Measurements from ENCODE around the gene SHC3. TPM values are rescaled to one million over a fixed set of nuclear protein-coding genes. Genes with fewer than 3 reads are reported as not detected.

The SHC3 gene
- total RNA-seq, 2 donors from 2014 or later: 6.4 to 12.2 TPM

DNA sequence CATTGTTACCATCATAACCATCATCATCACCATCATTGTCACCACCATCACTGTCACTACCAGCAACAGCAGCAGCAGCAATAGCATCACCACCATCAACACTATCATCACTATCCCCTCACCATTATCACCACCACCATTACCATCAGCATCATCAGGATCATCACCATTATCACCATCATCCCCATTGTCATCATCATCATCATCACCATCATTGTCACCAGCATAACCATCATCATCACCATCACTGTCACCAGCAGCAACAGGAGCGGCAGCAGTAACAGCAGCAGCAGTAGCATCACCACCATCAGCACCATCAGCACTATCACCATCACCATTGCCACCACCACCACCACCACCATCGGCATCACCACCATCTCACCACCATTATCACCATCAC, 139.0 kb downstream of the SHC3 start:
- no peak for DNase-seq (ENCODE audit: low spot score)
- intact Hi-C loops (cut with DNase I): no loop called here

DNA sequence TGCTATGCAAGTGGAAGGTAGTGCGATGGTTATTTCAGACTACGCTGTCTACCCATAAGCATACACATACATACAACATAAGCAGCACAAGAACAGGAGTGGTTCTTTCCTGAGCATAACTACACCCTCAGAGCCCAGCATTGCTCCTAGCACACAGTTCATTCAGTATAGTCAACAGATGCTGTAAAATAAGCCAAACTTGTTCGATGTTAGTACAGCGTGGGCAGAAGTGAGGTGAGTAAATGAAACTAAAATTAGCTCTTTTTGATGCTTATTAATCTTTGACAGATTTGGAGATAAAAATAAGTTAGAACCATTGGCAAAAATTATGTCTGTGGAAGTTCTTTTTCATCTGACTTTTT, 139.5 kb downstream of the SHC3 start:
- intact Hi-C loops (cut with DNase I): no loop called here
- DNase-seq (ENCODE audit: low spot score): no peak

DNA sequence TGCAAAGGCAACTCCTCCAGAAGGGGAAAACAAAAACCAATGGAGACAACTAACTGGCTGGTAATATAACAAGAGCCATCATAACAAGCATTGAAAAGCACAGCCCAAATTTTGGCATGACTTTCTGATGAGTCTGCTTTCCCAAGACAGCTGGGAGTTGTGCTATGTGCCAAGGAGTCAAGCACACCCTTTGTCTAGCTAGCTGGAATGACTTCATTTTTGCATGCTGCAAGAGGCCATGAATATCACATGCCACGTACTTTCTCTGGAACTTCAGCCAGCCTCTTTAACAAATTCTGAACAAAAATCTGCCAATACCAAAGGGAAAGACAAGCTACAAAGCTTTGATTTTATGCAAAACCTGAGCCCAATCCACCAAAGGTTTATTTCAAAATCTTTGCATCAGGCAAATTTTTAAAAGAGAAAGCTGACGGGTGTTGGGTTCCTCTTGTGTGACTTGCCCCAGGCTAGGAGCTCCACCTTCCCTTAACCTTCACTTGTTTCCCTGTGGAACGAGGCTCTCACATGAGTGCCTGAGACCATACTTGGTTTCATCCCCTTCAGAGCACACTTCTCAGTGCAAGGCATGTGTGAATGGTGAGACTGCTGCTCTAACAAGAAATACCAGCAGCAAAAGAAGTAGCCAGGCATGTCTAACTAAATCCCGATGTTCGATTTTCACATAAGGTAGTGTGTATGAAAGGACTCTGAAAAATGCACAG, 140.1 kb downstream of the SHC3 start:
- intact Hi-C loops (cut with DNase I): no loop called here
- no peak for DNase-seq (ENCODE audit: low spot score)

DNA sequence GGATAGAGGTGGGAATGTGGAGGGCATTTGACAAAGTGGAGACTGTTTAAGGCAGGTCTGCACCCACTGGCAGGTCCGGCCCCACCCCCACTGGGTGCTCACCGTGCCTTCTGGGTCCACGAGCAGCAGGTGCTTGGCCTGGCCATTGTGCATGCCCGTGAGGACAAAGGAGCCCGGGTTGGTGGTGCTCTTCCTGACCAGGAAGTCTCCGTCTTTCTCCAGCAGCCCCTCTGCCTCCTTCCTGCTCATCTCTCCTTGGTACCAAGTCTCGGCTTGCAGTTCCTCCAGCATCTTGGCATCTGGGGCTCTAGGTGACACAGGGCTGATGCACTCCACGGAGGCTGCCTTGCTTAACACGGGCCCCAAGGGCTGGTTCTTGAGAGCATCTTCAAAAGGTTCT, 140.7 kb downstream of the SHC3 start:
- DNase-seq (ENCODE audit: low spot score): no peak
- intact Hi-C loops (cut with DNase I): no loop called here

DNA sequence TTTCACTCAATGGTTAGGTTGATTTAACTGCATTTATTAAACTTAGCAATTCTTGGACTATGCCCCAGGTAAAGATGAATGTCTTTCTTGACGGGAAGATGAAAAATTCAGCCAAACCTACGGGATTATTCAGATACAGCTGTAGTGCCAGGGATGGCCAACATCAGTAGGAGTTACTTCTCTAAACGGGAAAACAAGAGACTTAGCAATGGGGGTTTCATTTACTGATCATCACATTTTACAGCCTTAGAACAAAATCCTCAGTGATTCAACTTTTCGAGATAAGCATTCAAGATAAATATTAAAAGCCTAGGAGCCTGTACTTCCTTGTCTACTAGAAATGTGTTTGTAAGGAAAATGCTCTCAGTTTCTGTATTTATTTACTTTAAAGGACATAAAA, 141.3 kb downstream of the SHC3 start:
- no peak for DNase-seq (ENCODE audit: low spot score)
- intact Hi-C loops (cut with DNase I): no loop called here

DNA sequence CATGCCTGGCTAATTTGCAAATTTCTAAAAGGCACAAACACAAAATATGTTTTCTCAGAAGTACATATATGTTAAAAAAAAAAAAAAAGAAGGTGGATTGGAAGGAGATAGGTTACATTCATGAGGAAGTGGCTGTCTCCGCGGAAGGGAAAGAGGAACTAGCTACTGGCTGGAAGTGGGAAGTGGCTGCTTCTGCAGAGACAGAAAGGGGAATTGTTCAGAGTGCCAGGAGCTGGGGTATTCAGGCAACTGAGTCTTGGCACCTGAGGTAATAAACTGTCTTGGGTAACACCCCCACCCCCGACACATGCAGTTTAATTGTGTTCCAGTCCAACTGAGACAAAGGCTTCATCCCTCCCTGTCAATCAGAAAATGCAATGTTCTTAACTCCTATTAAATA, 141.7 kb downstream of the SHC3 start:
- no peak for DNase-seq (ENCODE audit: low spot score)
- intact Hi-C loops (cut with DNase I): no loop called here

DNA sequence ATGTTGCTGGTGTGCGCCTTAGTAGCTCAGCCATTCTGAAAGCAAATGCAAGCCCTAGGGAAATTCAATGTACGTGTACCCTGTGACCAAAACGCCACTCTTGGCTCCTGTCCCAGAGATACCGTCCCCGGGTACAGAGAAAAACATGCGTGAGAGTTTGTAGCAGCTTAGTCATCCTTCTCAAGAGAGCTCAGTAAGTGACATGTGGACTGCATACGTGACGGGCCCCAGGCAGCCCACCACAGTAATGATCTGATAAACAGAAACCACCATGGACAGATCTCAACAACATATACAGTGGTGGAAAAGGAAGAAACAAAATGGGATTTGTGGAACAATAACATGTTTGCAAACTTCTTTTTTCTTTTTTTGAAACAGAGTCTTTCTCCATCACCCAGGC, 142.2 kb downstream of the SHC3 start:
- DNase-seq (ENCODE audit: low spot score): no peak
- intact Hi-C loops (cut with DNase I): no loop called here

DNA sequence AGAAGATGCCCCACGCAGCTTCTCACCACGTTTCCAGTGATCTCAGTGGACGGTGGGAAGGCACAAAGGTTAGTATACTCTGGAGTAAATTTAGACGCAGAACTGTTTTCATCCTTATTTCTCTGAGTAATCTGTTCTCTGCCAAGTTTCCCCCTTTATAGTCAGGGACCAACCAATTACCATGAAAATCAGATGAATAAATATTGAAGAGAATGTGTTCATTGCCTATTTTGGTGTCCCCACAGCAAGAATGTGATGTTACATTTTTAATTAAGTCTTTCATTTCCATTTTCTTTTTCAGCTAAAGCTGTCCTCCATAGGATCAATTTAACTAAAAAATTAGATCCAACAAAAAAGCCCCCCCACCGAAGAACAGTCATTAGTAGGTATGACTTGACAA, 146.0 kb downstream of the SHC3 start:
- intact Hi-C loops (cut with DNase I): no loop called here
- no peak for DNase-seq (ENCODE audit: low spot score)

DNA sequence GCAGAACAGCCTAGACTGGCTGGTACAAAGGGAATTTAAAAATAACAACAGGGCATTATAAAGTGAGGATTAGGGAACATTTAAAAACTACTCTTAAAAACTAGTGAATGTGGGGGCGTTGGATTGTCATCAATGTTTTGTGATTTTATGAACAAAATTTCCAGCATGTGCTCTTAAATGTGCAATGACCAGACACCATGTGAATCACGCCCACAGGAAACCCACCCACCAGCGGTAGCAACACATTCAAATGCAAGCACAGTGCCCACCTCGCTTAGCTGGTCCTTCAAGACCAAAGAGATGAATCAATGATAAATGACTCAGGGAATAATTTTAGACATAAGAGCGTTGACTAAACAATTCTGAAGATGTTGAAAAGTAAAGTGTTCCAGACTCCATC, 146.4 kb downstream of the SHC3 start:
- no peak for DNase-seq (ENCODE audit: low spot score)
- intact Hi-C loops (cut with DNase I): no loop called here

DNA sequence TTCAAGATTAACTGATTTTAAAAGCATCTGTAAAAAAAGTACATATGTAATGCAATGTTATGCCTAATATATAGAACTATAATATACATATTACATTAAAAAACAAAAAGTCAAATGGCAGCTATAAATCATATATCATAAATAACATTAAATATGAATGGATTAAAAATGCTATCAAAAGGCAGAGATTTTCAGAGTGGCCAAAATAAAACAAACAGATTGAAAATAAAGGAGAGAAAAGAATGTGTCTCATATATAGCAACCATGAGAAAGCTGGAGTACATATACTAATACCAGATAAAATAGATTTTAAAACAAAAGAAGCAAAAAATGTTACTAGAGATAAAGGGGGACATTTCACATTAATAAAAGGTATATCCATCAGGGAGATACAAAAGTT, 148.8 kb downstream of the SHC3 start:
- no peak for DNase-seq (ENCODE audit: low spot score)
- intact Hi-C loops (cut with DNase I): loop anchor here in 1 of 2 donors (10.0 kb wide), 1 partner anchor 145 kb away; the partner anchor contains the start of gene SHC3

DNA sequence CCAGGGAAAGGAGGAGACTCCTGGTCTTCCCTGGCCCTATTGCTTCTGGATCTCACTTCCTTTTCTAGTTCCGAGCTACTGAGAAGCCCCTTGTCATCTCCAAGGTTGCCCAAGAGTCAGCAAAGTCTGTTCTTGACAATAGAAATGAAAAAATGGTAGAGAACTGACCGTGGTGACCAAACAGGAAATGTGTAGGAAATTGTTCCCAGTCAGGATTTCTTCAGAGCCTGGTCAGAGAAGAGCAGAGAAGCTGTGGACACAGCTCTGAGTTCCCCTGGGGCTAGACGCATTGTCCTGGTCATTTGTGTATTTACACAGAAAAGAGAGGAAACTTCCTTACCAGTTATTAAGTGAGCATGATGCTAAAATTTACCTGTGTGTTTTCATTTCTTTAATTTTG, 151.7 kb downstream of the SHC3 start:
- intact Hi-C loops (cut with DNase I): loop anchor here in 1 of 2 donors (10.0 kb wide), 1 partner anchor 148 kb away; the partner anchor contains the start of gene SHC3
- DNase-seq (ENCODE audit: low spot score): no peak

DNA sequence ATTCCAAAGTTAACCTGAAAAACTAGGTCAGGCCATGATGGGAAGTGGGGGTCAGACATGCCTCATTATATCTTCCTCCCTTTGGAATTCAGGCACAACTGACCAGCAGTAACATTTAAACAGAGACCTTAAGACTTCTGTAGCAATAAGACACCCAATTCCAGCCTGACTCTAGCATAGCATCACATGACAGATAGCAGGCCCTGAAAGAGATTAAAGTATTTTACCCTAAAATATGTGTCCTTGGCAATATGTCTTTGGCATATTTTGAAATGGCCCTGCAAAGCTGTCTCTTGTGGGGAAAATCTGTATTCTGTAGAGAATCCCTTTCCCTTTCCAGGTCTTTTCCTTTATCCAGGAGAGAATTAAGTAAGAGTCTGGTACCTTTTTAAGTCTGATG, 153.1 kb downstream of the SHC3 start:
- intact Hi-C loops (cut with DNase I): loop anchor here in 1 of 2 donors (10.0 kb wide), 1 partner anchor 149 kb away; the partner anchor contains the start of gene SHC3
- no peak for DNase-seq (ENCODE audit: low spot score)

DNA sequence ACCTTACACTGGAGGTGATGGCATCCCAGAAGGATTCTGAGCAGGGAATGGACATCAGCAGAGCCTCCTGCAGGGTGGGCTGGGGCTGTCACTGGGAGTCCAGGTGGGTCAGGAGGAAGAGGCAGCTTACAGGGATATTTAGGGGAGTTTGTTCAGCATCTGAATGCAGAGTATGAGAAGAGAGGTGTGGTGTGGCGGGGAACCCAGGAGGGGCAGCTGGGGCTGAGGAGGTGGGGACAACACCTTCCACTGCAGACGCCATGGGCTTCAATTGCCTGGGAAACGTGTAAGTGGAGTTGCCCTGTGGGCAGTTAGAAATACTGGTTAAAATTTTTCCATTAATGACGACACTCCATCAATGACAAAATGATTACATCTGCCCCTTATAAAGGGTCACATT, 153.9 kb downstream of the SHC3 start:
- DNase-seq (ENCODE audit: low spot score): no peak
- intact Hi-C loops (cut with DNase I): loop anchor here in 1 of 2 donors (10.0 kb wide), 1 partner anchor 150 kb away; the partner anchor contains the start of gene SHC3

DNA sequence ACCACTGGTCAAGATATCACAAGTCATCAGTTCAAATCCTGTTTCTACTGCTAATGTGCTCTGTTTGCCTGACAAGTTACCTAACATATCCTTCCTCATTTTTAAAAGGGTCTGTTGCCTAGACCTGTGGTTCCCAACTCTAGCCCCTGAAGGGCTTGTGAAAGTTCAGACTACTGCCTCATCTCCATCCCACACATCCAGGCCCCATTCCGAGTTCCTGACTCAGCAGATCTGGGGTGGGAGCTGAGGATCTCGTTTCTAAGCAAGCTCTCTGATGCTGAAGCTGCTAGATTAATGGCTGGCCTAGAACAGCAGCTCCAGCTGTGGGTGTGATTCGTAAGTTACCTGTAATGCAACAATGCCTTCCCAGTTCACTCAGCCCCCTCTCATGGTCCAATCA, 154.9 kb downstream of the SHC3 start:
- intact Hi-C loops (cut with DNase I): loop anchor here in 1 of 2 donors (10.0 kb wide), 1 partner anchor 151 kb away; the partner anchor contains the start of gene SHC3
- DNase-seq (ENCODE audit: low spot score): no peak

DNA sequence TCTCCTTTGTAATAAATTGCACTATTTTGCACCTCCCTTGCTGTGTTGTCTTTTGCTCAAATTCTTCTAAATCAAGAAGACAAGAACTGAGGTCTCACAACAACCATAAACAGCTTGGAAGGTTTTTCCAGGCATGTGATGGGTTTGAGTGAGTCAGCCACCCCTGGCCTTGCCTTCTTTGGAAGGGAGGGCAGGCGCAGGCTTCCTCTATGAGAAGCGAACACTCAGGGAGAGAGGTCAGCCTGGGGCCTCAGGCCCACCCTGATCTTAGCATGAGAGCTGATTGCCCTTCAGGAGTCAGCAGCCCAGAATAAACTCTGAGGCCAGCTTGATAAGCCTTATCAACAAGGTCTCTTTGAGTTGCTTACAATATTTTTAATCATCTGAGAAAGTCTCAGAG, 155.7 kb downstream of the SHC3 start:
- DNase-seq (ENCODE audit: low spot score): no peak
- intact Hi-C loops (cut with DNase I): loop anchor here in 1 of 2 donors (10.0 kb wide), 1 partner anchor 152 kb away; the partner anchor contains the start of gene SHC3

DNA sequence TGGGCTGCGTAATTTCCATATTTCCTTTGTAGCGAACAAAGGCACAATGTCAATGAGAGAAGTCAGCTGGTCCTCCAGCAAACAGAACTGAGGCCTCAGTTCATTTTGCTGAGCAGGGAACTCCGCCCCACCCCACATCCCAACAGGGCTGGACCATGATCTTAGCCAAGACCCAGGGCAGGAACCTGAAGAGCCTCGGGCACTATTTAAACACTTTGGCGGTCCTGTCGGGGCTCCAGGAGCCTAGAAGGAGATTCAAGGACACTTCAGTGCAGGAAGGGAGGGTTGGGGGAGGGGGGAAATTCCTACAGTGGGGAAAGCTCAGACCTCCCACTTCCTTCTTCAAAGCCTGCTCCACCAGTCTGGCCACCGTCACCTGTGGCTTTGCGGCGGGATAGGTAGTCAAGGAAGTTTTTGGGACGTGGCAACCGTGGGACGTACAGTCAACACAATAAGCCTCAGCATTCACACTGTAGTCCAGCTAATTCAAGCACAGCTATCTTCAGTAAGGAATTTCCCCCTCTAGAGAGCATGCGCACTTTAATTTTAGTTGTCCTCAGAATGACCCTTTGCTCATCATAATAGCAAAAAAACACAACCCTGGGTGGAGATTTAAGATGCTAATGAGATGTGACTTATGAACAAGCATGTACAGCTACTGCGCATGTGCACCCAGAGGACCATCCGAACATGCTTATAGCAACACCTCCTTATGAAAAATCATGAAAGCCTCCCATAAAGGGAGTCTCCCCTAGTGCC, 156.4 kb downstream of the SHC3 start:
- intact Hi-C loops (cut with DNase I): loop anchor here in 1 of 2 donors (10.0 kb wide), 1 partner anchor 153 kb away; the partner anchor contains the start of gene SHC3
- no peak for DNase-seq (ENCODE audit: low spot score)

DNA sequence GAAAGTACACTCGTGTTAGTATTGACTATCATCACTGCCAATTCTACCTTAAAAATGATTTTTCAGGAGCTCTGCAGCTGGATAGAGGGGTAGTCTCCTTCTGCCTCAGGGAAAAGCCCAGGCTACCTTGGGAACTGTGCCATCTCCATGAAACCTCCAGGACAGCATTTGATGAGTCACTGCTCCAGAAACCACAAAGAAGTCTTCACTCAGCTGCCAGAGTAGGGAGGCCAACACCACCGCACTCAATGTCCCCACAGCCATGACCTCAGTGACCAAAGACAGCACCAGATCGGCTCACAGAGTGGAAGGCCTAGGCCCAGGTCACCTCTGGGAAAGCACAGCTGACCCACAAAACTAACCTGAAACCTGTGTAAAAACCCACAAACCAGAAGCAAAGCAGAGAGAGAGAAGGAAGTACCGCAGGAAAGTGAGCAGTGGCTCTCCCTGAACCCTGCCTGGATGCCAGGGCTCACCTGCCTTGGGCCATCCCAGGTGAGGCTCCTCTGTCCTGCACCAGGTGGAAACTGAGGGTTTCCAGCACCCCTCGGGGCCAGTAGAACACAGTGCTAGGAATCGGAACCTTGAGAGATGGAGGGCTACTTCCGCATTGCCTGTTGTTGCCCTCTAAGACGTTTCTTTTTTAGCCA, 157.3 kb downstream of the SHC3 start:
- intact Hi-C loops (cut with DNase I): loop anchor here in 1 of 2 donors (10.0 kb wide), 1 partner anchor 154 kb away; the partner anchor contains the start of gene SHC3
- DNase-seq (ENCODE audit: low spot score): no peak

DNA sequence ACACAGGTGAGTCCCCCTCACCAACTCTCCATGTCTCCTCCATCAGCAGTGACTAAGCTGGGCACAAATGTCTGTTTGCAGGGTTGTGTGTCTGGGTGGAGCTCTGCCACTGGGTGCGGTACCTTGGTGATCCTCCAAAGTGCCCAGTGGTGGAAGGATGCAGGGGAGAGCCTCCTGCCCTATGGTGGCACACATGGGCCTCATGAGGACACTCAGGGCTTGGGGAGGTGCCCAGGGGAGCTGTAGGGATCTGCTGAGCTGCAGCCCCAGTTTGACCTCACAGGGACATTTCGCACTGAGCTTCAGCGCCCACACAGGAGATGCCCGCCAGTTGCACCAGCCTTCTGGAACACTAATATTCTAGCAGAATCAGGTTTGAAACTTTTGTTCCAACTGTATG, 157.9 kb downstream of the SHC3 start:
- intact Hi-C loops (cut with DNase I): loop anchor here in 1 of 2 donors (10.0 kb wide), 1 partner anchor 154 kb away; the partner anchor contains the start of gene SHC3
- no peak for DNase-seq (ENCODE audit: low spot score)

DNA sequence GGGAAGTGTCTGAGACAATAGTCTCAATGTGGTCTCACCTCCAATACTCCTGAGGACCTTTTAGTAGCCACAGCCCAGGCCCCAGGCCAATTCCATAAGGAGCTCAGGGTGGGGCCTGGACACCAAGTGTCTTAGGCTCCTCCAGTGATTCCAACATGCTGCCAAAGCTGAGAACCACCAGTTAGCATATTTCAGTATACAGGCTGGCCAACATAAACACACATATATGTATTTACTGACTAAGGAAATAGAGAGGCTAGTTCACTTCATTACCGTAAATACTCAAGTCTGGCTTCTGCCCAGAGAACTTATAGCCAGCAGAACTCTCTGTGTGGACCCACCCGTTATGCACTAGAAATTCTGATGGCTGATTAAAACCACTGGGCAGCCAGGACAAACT, 163.3 kb downstream of the SHC3 start:
- intact Hi-C loops (cut with DNase I): loop anchor here in 1 of 2 donors (10.0 kb wide), 1 partner anchor 259 kb away; no protein-coding TSS in a partner anchor
- DNase-seq (ENCODE audit: low spot score): no peak

DNA sequence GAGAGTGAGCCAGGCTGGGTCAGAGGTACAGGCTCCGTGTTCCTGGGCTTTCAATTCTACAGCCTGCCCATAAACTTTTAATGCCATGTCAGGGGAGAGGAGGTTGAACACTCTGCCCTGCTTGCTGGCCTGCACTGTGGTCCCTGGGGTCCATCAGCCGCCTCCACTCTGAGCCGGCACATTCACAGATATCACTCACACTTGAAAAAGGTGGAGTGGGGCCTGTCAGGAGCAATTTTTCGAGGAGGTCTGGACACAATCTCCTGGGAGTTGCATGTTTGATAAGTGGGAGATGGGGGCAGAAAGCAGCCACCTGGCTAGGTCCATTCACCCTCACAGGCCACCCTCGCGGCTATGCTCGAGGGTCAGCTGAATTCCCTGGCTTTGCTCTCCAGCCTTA, 164.5 kb downstream of the SHC3 start:
- intact Hi-C loops (cut with DNase I): loop anchor here in 1 of 2 donors (10.0 kb wide), 1 partner anchor 261 kb away; no protein-coding TSS in a partner anchor
- no peak for DNase-seq (ENCODE audit: low spot score)

All from posterior vena cava (tissue), 2 donors.